Panc1 (cell line): ENCODE results near the gene ZGRF1. TPM values are rescaled to one million over a fixed set of nuclear protein-coding genes. Genes with fewer than 3 reads are reported as not detected.

ENCODE experiments used
- ATAC-seq: fragments of 200-7000 bp; cut with Tn5 transposase; 2 replicates; pipeline ENCODE4 v1.9.1; 2020; ENCODE audit warnings: mild to moderate bottlenecking, moderate library complexity
- BruUV-seq: library from RNA; stranded (reverse); fragments of 400-500 nt; replicated peaks from 2 replicates; lab custom pipeline; 2021; lab: Mats Ljungman, UMichigan
- CTCF ChIA-PET: fragments of 300-600 bp; sonication (Branson Sonifier 250); formaldehyde crosslinking; loops from one replicate; lab custom pipeline; 2022; ENCODE audit warnings: antibody characterized with exemption; lab: Charles Lee
- POLR2A ChIA-PET: fragments of 300-600 bp; sonication (Branson Sonifier 250); formaldehyde crosslinking; loops from one replicate; lab custom pipeline; 2022; ENCODE audit warnings: antibody characterized with exemption; lab: Charles Lee
- DNase-seq: peaks from one replicate; pipeline ENCODE4 v3.0.0-alpha.2; 2010; ENCODE audit warnings: low read depth, low spot score
- H3K27ac ChIP-seq: 2 replicates; pipeline ENCODE4 v1.5.1; 2011; ENCODE audit warnings: mild to moderate bottlenecking, low read length, inconsistent platforms
- H3K27me3 ChIP-seq: fragments of 200-500 bp; sonication (Bioruptor generic); 2 replicates; pipeline ENCODE4 v1.6.0; 2014; ENCODE audit warnings: low read length, inconsistent platforms; ENCODE audit not compliant: control insufficient read depth, insufficient read depth
- H3K36me3 ChIP-seq: fragments of 200-500 bp; sonication (Bioruptor generic); 2 replicates; pipeline ENCODE4 v1.5.1; 2014; ENCODE audit warnings: inconsistent platforms, mild to moderate bottlenecking, low read length, moderate library complexity; ENCODE audit not compliant: control insufficient read depth, insufficient read depth
- H3K4me1 ChIP-seq: 2 replicates; pipeline ENCODE4 v1.5.1; 2011; ENCODE audit warnings: inconsistent platforms, mild to moderate bottlenecking, low read length, moderate library complexity; ENCODE audit not compliant: control insufficient read depth, insufficient read depth
- H3K4me3 ChIP-seq, 2 experiments: 2 replicates each; pipeline ENCODE4 v1.5.1; 2011 to 2012; ENCODE audit warnings: low read depth in 2 of 2, low read length in 2 of 2, mild to moderate bottlenecking in 2 of 2, inconsistent platforms in 1 of 2, moderate library complexity in 1 of 2
- H3K9me3 ChIP-seq: fragments of 200-500 bp; sonication (Bioruptor generic); 2 replicates; pipeline ENCODE4 v1.5.1; 2014; ENCODE audit warnings: low read depth, mild to moderate bottlenecking, inconsistent platforms, low read length, moderate library complexity; ENCODE audit not compliant: control insufficient read depth, insufficient read depth
- CTCF ChIP-seq: fragments of 450-650 bp; IDR thresholded peaks from 2 replicates; pipeline ENCODE4 v1.5.1; 2017; ENCODE audit warnings: mild to moderate bottlenecking
- POLR2AphosphoS5 ChIP-seq: IDR thresholded peaks from 2 replicates; pipeline ENCODE4 v1.6.1; 2012; ENCODE audit warnings: mild to moderate bottlenecking, low read depth, low read length, moderate library complexity
- REST ChIP-seq, 2 experiments: IDR thresholded peaks; 2 replicates each; pipeline ENCODE4 v1.6.1; 2011 to 2012; ENCODE audit warnings: low read depth in 2 of 2, control low read depth in 1 of 2, low read length in 1 of 2, mild to moderate bottlenecking in 1 of 2, moderate library complexity in 1 of 2; ENCODE audit not compliant: insufficient read depth in 1 of 2
- SIN3A ChIP-seq: IDR thresholded peaks from 2 replicates; pipeline ENCODE4 v1.6.1; 2012; ENCODE audit warnings: low read depth, mild to moderate bottlenecking, low read length, moderate library complexity, borderline replicate concordance; ENCODE audit not compliant: insufficient read depth
- TCF7L2 ChIP-seq: IDR thresholded peaks from 2 replicates; pipeline ENCODE4 v1.6.1; 2011; ENCODE audit warnings: mild to moderate bottlenecking, low read depth, low read length, inconsistent platforms
- in situ Hi-C: cut with HindIII; loops from 2 replicates; pipeline ENCODE4 v1.10.0; 2016; ENCODE audit warnings: low sequenced_read_pairs, low pct_unique_long_range_greater_than_20kb
- intact Hi-C: fragments of 100-400 bp; cut with micrococcal nuclease; formaldehyde crosslinking; loops from one replicate; pipeline ENCODE4 v1.10.0; 2022; ENCODE audit not compliant: unreplicated experiment
- total RNA-seq: library from RNA; stranded (reverse); gene quantifications from one replicate; pipeline ENCODE4 v1.2.1, GENCODE V29; 2021; ENCODE audit not compliant: unreplicated experiment

The ZGRF1 gene
- total RNA-seq, 1 experiment from 2014 or later: 7.4 TPM

GRCh38 chr4:112652216-112652615 lies 15.5 kb upstream of the ZGRF1 start:
- CTCF ChIA-PET: no interaction called here
- Histone ChIP-seq H3K4me3 (no peak overlapping the region), H3K27me3 (no peaks in the 10 kb centered on the region), H3K27ac (no peak overlapping the region), H3K36me3 (peaks cover 26% of the 10 kb centered on the region), H3K4me1 (no peaks in the 10 kb centered on the region), H3K9me3 (no peaks in the 10 kb centered on the region)
- BruUV-seq: no TSS peak
- in situ Hi-C loops: no loop called here
- POLR2A ChIA-PET: no interaction called here
- TF ChIP-seq POLR2AphosphoS5 (no peak), TCF7L2 (no peak), REST (IDR thresholded peaks at IDR 0.05; ENCODE audit: insufficient read depth in 1 of 2, low read depth in 2 of 2, low read length in 1 of 2) (no peak), SIN3A (no peak), CTCF (no peak)
- DNase-seq (no peak), ATAC-seq (no peak)
- intact Hi-C loops: no loop called here

- DNase-seq (no peak), ATAC-seq (no peak)
- no peak overlapping the region for H3K4me3 ChIP-seq
- ChIA-PET CTCF (no interaction called here), POLR2A (no interaction called here)
- H3K36me3 ChIP-seq: peaks cover 31% of the 10 kb centered on the region
- TF ChIP-seq TCF7L2 (no peak), SIN3A (no peak), REST (IDR thresholded peaks at IDR 0.05; ENCODE audit: insufficient read depth in 1 of 2, low read depth in 2 of 2, low read length in 1 of 2) (no peak), POLR2AphosphoS5 (no peak), CTCF (no peak)
- in situ Hi-C loops: no loop called here
- no peaks in the 10 kb centered on the region for H3K27me3 ChIP-seq
- no peak overlapping the region for H3K27ac ChIP-seq
- H3K4me1 ChIP-seq: no peaks in the 10 kb centered on the region
- intact Hi-C loops: no loop called here
- no peaks in the 10 kb centered on the region for H3K9me3 ChIP-seq
- BruUV-seq: no TSS peak
Measured at GRCh38 chr4:112651641-112652040, 14.9 kb upstream of the ZGRF1 start.
